ENCODE data around the gene GLS.

- TF ChIP-seq CTCF (IDR thresholded peaks at IDR 0.05 in 4 of 5, conservative IDR thresholded peaks at IDR 0.05 in 1 of 5) (no peak), POLR2A (IDR thresholded peaks at IDR 0.05) (no peak)
Observed at GRCh38 chr2:190891372-190891771, 10.8 kb downstream of the GLS start.

Measured in gastrocnemius medialis (tissue), 4 donors.